Astrocyte (in vitro differentiated cells and primary cell): ENCODE data around the gene SBF1.

Experiments used
- CTCF ChIP-seq: IDR thresholded peaks from 2 replicates; pipeline ENCODE4 v1.5.1; 2011; ENCODE audit warnings: low read depth, mild to moderate bottlenecking, inconsistent platforms, low read length, moderate library complexity; ENCODE audit not compliant: insufficient read depth
- EZH2 ChIP-seq: IDR thresholded peaks from 2 replicates; pipeline ENCODE4 v1.6.1; 2012; ENCODE audit warnings: mild to moderate bottlenecking, low read length, inconsistent platforms; ENCODE audit not compliant: insufficient read depth

GRCh38 chr22:50432131-50432876, 42.5 kb downstream of the SBF1 start:
- TF ChIP-seq CTCF (no peak), EZH2 (no peak)
